ENCODE results near the gene RHCG.

DNA sequence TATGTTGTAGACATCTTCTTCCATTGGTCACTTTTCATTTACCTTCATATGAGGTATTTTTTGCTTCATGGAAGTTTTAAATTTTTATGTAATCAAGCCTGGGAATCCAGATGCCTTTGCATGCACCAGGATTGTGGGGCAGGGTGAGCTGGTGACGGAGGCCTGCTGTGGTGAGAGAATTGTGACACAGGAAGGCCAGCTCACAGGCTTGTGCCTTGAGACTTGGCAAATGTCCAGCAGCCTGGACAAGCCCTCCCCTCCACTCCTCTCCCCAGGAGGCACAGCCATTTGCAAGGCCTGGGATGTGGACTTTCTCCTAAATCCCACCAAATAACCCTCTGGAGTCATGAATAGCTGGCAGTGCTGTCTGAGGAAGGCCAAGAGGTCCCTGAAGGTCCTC is 67.4 kb downstream of the RHCG start:
- no peak for TF ChIP-seq BHLHE40 (IDR thresholded peaks at IDR 0.05; ENCODE audit: low read depth, low read length)
- TF ChIP-seq, protein P1, sequence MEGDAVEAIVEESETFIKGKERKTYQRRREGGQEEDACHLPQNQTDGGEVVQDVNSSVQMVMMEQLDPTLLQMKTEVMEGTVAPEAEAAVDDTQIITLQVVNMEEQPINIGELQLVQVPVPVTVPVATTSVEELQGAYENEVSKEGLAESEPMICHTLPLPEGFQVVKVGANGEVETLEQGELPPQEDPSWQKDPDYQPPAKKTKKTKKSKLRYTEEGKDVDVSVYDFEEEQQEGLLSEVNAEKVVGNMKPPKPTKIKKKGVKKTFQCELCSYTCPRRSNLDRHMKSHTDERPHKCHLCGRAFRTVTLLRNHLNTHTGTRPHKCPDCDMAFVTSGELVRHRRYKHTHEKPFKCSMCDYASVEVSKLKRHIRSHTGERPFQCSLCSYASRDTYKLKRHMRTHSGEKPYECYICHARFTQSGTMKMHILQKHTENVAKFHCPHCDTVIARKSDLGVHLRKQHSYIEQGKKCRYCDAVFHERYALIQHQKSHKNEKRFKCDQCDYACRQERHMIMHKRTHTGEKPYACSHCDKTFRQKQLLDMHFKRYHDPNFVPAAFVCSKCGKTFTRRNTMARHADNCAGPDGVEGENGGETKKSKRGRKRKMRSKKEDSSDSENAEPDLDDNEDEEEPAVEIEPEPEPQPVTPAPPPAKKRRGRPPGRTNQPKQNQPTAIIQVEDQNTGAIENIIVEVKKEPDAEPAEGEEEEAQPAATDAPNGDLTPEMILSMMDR (conservative IDR thresholded peaks at IDR 0.05; ENCODE audit: low read depth, low read length): no peak
- no peak for TF ChIP-seq POLR2A (IDR thresholded peaks at IDR 0.05; ENCODE audit: low read depth, low read length)
- TF ChIP-seq SMC3 (IDR thresholded peaks at IDR 0.05; ENCODE audit: low read depth, low read length): no peak
- TF ChIP-seq RCOR1 (IDR thresholded peaks at IDR 0.05; ENCODE audit: insufficient replicate concordance, low read length): no peak
- TF ChIP-seq, protein P2, sequence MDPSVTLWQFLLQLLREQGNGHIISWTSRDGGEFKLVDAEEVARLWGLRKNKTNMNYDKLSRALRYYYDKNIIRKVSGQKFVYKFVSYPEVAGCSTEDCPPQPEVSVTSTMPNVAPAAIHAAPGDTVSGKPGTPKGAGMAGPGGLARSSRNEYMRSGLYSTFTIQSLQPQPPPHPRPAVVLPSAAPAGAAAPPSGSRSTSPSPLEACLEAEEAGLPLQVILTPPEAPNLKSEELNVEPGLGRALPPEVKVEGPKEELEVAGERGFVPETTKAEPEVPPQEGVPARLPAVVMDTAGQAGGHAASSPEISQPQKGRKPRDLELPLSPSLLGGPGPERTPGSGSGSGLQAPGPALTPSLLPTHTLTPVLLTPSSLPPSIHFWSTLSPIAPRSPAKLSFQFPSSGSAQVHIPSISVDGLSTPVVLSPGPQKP (IDR thresholded peaks at IDR 0.05; ENCODE audit: borderline replicate concordance, low read depth, low read length): no peak
- TF ChIP-seq CEBPB (IDR thresholded peaks at IDR 0.05; ENCODE audit: low read depth, low read length): no peak
- TF ChIP-seq FOS (IDR thresholded peaks at IDR 0.05; ENCODE audit: low read depth, low read length): no peak
- TF ChIP-seq RAD21 (IDR thresholded peaks at IDR 0.05; ENCODE audit: low read length): no peak
- TF ChIP-seq NFE2L2 (IDR thresholded peaks at IDR 0.05; ENCODE audit: low read depth, low read length): no peak
